A673 (cell line): ENCODE measurements around the gene MGMT. TPM values are rescaled to one million over a fixed set of nuclear protein-coding genes. Genes with fewer than 3 reads are reported as not detected.

Experiments
- BruUV-seq: library from RNA; stranded (reverse); fragments of 400-500 nt; replicated peaks from 2 replicates; lab custom pipeline; 2021; lab: Mats Ljungman, UMichigan
- CTCF ChIA-PET: fragments of 300-600 bp; sonication (Branson Sonifier 250); formaldehyde crosslinking; loops from one replicate; lab custom pipeline; 2022; ENCODE audit warnings: antibody characterized with exemption; lab: Charles Lee
- POLR2A ChIA-PET: fragments of 300-600 bp; sonication (Branson Sonifier 250); formaldehyde crosslinking; loops from one replicate; lab custom pipeline; 2022; ENCODE audit warnings: antibody characterized with exemption; ENCODE audit not compliant: low non-redundant PET; lab: Charles Lee
- DNase-seq: peaks from one replicate; pipeline ENCODE4 v3.0.0-alpha.2; 2015; ENCODE audit warnings: low spot score
- H3K27ac ChIP-seq: fragments of 200-600 bp; sonication (generic); 2 replicates; pipeline ENCODE4 v1.5.1; 2016; ENCODE audit warnings: mixed run types, low read depth, mild to moderate bottlenecking, mixed read lengths, antibody characterized with exemption, low read length; ENCODE audit not compliant: poor library complexity, severe bottlenecking
- H3K27me3 ChIP-seq: fragments of 200-600 bp; sonication (generic); replicated peaks from 2 replicates; pipeline ENCODE4 v1.6.1; 2017; ENCODE audit warnings: mixed run types, low read depth, mild to moderate bottlenecking, mixed read lengths, antibody characterized with exemption, low read length; ENCODE audit not compliant: insufficient read depth, poor library complexity
- H3K36me3 ChIP-seq: fragments of 200-600 bp; sonication (generic); 2 replicates; pipeline ENCODE4 v1.6.1; 2016; ENCODE audit warnings: mixed run types, mild to moderate bottlenecking, mixed read lengths, antibody characterized with exemption, low read length; ENCODE audit not compliant: insufficient read depth, poor library complexity, severe bottlenecking
- H3K4me1 ChIP-seq: fragments of 200-600 bp; sonication (generic); 2 replicates; pipeline ENCODE4 v1.6.1; 2017; ENCODE audit warnings: mixed run types, mild to moderate bottlenecking, mixed read lengths, antibody characterized with exemption, low read length; ENCODE audit not compliant: insufficient read depth, poor library complexity, severe bottlenecking
- H3K4me3 ChIP-seq: fragments of 200-600 bp; sonication (generic); 2 replicates; pipeline ENCODE4 v1.5.1; 2016; ENCODE audit warnings: low read depth, mixed run types, mild to moderate bottlenecking, mixed read lengths, low read length; ENCODE audit not compliant: poor library complexity, severe bottlenecking
- H3K9me3 ChIP-seq: fragments of 200-600 bp; sonication (generic); 2 replicates; pipeline ENCODE4 v1.6.1; 2016; ENCODE audit warnings: mixed run types, low read depth, mild to moderate bottlenecking, mixed read lengths, antibody characterized with exemption, low read length; ENCODE audit not compliant: poor library complexity, severe bottlenecking
- EZH2 ChIP-seq: fragments of 200-600 bp; sonication (generic); IDR thresholded peaks from 2 replicates; pipeline ENCODE4 v1.6.1; 2017; ENCODE audit warnings: borderline replicate concordance, low read depth, mild to moderate bottlenecking, mixed read lengths, antibody characterized with exemption, low read length; ENCODE audit not compliant: poor library complexity, severe bottlenecking
- intact Hi-C: fragments of 100-400 bp; cut with micrococcal nuclease; formaldehyde crosslinking; loops from one replicate; pipeline ENCODE4 v1.10.0; 2022; ENCODE audit not compliant: unreplicated experiment
- total RNA-seq: library from RNA; stranded (reverse); gene quantifications from 2 replicates; pipeline ENCODE4 v1.2.3, GENCODE V29; 2021
- TF ChIP-seq, protein P1 (sequence below): fragments of 300-800, 200-600 bp; sonication (generic); conservative IDR thresholded peaks from 2 replicates; pipeline ENCODE4 v1.5.1; 2017; ENCODE audit warnings: low read depth, mild to moderate bottlenecking, antibody characterized with exemption, low read length, moderate library complexity, mixed read lengths

The MGMT gene
- total RNA-seq, 1 experiment from 2014 or later: 19.5 TPM

DNA sequence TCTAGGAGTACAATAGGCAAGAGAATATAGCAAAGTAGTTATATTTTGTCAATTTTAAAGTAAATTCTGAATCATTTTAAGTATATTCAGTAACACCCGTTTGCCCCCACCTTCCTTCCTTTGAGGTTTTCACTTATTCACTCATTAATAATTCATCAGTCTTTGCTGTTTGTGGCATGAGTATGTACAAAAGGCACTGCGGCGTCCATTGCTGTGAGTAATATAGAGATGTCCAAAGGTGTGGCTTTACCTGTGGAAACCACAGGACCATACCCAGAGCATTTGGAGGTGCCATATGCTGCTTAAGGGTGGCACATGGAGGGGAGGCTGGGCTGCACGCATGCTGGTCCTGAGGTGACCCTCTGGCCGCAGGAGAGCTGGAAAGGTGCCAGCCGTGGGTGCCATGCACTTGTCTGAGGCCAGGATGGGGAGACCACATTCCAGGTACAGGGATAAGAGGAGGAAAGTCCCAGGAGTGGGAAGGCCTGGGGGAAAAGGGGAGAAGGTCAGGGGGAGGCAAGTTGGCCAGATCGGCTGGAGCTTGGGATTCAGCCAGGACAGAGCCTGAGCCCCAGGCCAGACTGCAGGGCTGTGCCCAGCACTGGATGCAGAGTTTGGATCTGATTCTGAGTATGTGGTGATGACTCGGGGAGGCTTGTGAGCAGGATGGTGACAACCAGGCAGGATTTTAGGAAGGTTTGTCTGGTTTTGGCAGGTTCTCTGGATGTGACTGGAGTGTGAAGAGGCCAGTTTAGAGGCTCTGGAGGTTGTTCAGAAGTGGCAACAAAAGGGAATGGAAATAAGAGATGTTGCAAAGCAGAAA is 223.4 kb downstream of the MGMT start:
- DNase-seq: no peak
- Histone ChIP-seq H3K4me1 (no peaks in the 10 kb centered on the region), H3K36me3 (no peaks in the 10 kb centered on the region), H3K27me3 (no peaks in the 10 kb centered on the region), H3K9me3 (no peaks in the 10 kb centered on the region), H3K27ac (no peak overlapping the region), H3K4me3 (no peak overlapping the region)
- intact Hi-C loops: no loop called here
- CTCF ChIA-PET: no interaction called here
- BruUV-seq: no TSS peak
- TF ChIP-seq EZH2: no peak
- TF ChIP-seq, protein P1, sequence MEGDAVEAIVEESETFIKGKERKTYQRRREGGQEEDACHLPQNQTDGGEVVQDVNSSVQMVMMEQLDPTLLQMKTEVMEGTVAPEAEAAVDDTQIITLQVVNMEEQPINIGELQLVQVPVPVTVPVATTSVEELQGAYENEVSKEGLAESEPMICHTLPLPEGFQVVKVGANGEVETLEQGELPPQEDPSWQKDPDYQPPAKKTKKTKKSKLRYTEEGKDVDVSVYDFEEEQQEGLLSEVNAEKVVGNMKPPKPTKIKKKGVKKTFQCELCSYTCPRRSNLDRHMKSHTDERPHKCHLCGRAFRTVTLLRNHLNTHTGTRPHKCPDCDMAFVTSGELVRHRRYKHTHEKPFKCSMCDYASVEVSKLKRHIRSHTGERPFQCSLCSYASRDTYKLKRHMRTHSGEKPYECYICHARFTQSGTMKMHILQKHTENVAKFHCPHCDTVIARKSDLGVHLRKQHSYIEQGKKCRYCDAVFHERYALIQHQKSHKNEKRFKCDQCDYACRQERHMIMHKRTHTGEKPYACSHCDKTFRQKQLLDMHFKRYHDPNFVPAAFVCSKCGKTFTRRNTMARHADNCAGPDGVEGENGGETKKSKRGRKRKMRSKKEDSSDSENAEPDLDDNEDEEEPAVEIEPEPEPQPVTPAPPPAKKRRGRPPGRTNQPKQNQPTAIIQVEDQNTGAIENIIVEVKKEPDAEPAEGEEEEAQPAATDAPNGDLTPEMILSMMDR: no peak
- POLR2A ChIA-PET: interaction anchor here (0.6 kb wide), 1 partner anchor 468 kb away, joined by 8 read pairs; no protein-coding TSS in a partner anchor

DNA sequence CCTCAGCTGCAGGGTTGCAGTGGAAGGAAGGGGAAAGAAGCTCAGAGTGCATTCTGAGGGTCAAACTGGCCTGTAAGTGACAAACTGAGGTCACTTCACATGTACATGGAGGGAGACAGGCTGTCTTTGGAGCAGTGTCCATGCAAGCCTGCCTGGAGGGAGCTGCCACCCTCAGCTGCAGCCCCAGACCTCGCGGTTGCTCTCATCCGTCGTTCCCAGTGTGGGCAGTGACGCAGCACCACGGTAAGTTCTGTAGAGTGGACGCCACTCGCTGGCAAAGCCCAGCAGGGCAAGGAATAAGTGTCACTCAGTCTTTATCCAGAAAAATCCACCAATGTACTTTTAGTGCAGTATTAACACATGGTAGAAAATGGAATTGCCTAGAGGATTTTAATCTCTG is 225.7 kb downstream of the MGMT start:
- TF ChIP-seq, protein P1: no peak
- no peak for TF ChIP-seq EZH2
- Histone ChIP-seq H3K9me3 (no peaks in the 10 kb centered on the region), H3K4me3 (no peak overlapping the region), H3K27ac (no peak overlapping the region), H3K4me1 (no peaks in the 10 kb centered on the region), H3K36me3 (no peaks in the 10 kb centered on the region), H3K27me3 (no peaks in the 10 kb centered on the region)
- CTCF ChIA-PET: no interaction called here
- no peak for DNase-seq
- POLR2A ChIA-PET: no interaction called here
- BruUV-seq: no TSS peak
- intact Hi-C loops: no loop called here

DNA sequence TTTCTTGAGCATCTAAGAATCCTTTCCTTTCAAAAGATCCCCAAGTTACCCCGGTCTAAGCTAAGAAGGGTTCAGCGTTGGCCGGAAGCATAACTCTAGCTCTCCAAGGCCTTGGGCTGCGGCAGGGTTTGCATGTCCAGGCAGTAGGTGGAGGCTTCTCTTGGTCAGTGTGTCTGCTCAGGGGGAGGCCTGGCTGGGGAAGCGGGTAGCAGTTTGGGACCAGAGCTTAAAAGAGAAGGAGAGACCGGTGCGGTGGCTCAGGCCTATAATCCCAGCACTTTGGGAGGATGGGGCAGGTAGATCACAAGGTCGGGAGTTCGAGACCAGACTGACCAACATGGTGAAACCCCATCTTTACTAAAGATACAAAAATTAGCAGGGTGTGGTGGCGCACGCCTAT is 226.3 kb downstream of the MGMT start:
- H3K27ac ChIP-seq: no peak overlapping the region
- intact Hi-C loops: no loop called here
- H3K36me3 ChIP-seq: no peaks in the 10 kb centered on the region
- POLR2A ChIA-PET: no interaction called here
- no peaks in the 10 kb centered on the region for H3K9me3 ChIP-seq
- H3K4me1 ChIP-seq: no peaks in the 10 kb centered on the region
- TF ChIP-seq, protein P1: no peak
- no peak for TF ChIP-seq EZH2
- DNase-seq: no peak
- CTCF ChIA-PET: no interaction called here
- no peaks in the 10 kb centered on the region for H3K27me3 ChIP-seq
- H3K4me3 ChIP-seq: no peak overlapping the region
- BruUV-seq: no TSS peak
